IMR-90 (cell line): ENCODE data around the gene RAB6A. TPM values are rescaled to one million over a fixed set of nuclear protein-coding genes. Genes with fewer than 3 reads are reported as not detected.

Experiments used
- ATAC-seq: fragments of 200-7000 bp; cut with Tn5 transposase; 2 replicates; pipeline ENCODE4 v1.9.1; 2020; ENCODE audit warnings: low read depth, mild to moderate bottlenecking, moderate library complexity
- BruUV-seq: library from RNA; stranded (reverse); fragments of 400-500 nt; replicated peaks from 2 replicates; lab custom pipeline; 2021; lab: Mats Ljungman, UMichigan
- CTCF ChIA-PET: fragments of 300-600 bp; formaldehyde crosslinking; extraction: SDS; loops from one replicate; lab custom pipeline; 2021; ENCODE audit warnings: antibody characterized with exemption; lab: Yijun Ruan, JAX
- POLR2A ChIA-PET: fragments of 300-600 bp; sonication (Branson Sonifier 250); formaldehyde crosslinking; loops from one replicate; lab custom pipeline; 2022; ENCODE audit warnings: antibody characterized with exemption; ENCODE audit not compliant: unreplicated experiment; lab: Charles Lee
- DNase-seq: peaks from one replicate; pipeline ENCODE4 v3.0.0; 2013
- H2AFZ ChIP-seq: replicated peaks from 2 replicates; pipeline ENCODE3; 2013; ENCODE audit warnings: low read length, mild to moderate bottlenecking; ENCODE audit not compliant: poor library complexity
- H2AK5ac ChIP-seq: 2 replicates; pipeline ENCODE4 v1.6.1; 2013; ENCODE audit warnings: low read depth, low read length, inconsistent platforms
- H2AK9ac ChIP-seq: replicated peaks from 2 replicates; pipeline ENCODE3; 2013; ENCODE audit warnings: mild to moderate bottlenecking, low read depth, low read length, moderate library complexity; ENCODE audit not compliant: poor library complexity
- H2BK120ac ChIP-seq: 2 replicates; pipeline ENCODE4 v1.6.1; 2013; ENCODE audit warnings: low read depth, low read length, inconsistent platforms
- H2BK15ac ChIP-seq: 3 replicates; pipeline ENCODE4 v1.6.1; 2013; ENCODE audit warnings: low read depth, low read length, inconsistent platforms
- H2BK20ac ChIP-seq: 2 replicates; pipeline ENCODE4 v1.6.1; 2013; ENCODE audit warnings: low read depth, mild to moderate bottlenecking, inconsistent platforms, low read length, moderate library complexity
- H2BK5ac ChIP-seq: 2 replicates; pipeline ENCODE4 v1.6.1; 2013; ENCODE audit warnings: mild to moderate bottlenecking, low read depth, low read length, inconsistent platforms; ENCODE audit not compliant: poor library complexity, severe bottlenecking
- H3K14ac ChIP-seq: replicated peaks from 2 replicates; pipeline ENCODE4 v1.6.1; 2013; ENCODE audit warnings: low read depth, low read length, inconsistent platforms
- H3K18ac ChIP-seq: 2 replicates; pipeline ENCODE4 v1.6.1; 2013; ENCODE audit warnings: low read depth, low read length, control low read depth
- H3K23ac ChIP-seq: 2 replicates; pipeline ENCODE4 v1.6.1; 2013; ENCODE audit warnings: low read depth, low read length, inconsistent platforms
- H3K27ac ChIP-seq: 2 replicates; pipeline ENCODE4 v1.5.1; 2013; ENCODE audit warnings: mild to moderate bottlenecking, control low read depth, low read length; ENCODE audit not compliant: insufficient read depth
- H3K27me3 ChIP-seq: 2 replicates; pipeline ENCODE4 v1.6.1; 2013; ENCODE audit warnings: low read length; ENCODE audit not compliant: control insufficient read depth, insufficient read depth
- H3K36me3 ChIP-seq: 2 replicates; pipeline ENCODE4 v1.6.1; 2013; ENCODE audit warnings: low read length, mixed read lengths; ENCODE audit not compliant: control insufficient read depth, insufficient read depth
- H3K4ac ChIP-seq: 2 replicates; pipeline ENCODE4 v1.6.1; 2013; ENCODE audit warnings: low read depth, low read length, inconsistent platforms
- H3K4me1 ChIP-seq: 2 replicates; pipeline ENCODE4 v1.6.1; 2013; ENCODE audit warnings: low read length, mixed read lengths; ENCODE audit not compliant: control insufficient read depth, insufficient read depth
- H3K4me2 ChIP-seq: 2 replicates; pipeline ENCODE4 v1.6.1; 2013; ENCODE audit warnings: low read depth, mild to moderate bottlenecking, control low read depth, low read length, moderate library complexity
- H3K4me3 ChIP-seq: 2 replicates; pipeline ENCODE4 v1.5.1; 2013; ENCODE audit warnings: low read depth, mild to moderate bottlenecking, control low read depth, low read length, moderate library complexity; ENCODE audit not compliant: insufficient read depth
- H3K56ac ChIP-seq: 2 replicates; pipeline ENCODE4 v1.6.1; 2013; ENCODE audit warnings: low read length, inconsistent platforms; ENCODE audit not compliant: insufficient read depth; ENCODE audit errors: extremely low read depth
- H3K79me1 ChIP-seq, 2 experiments: 2 replicates each; pipeline ENCODE4 v1.6.1; 2013; ENCODE audit warnings: low read length in 2 of 2, inconsistent platforms in 1 of 2, low read depth in 1 of 2
- H3K9ac ChIP-seq: 2 replicates; pipeline ENCODE4 v1.6.1; 2013; ENCODE audit warnings: low read depth, low read length, control low read depth
- H3K9me1 ChIP-seq: 2 replicates; pipeline ENCODE4 v1.6.1; 2013; ENCODE audit warnings: low read length, inconsistent platforms; ENCODE audit not compliant: insufficient read depth
- H3K9me3 ChIP-seq: 2 replicates; pipeline ENCODE4 v1.6.1; 2013; ENCODE audit warnings: low read length; ENCODE audit not compliant: control insufficient read depth, insufficient read depth
- H4K20me1 ChIP-seq: 2 replicates; pipeline ENCODE4 v1.6.1; 2013; ENCODE audit warnings: low read length, inconsistent platforms; ENCODE audit not compliant: insufficient read depth
- H4K5ac ChIP-seq: 2 replicates; pipeline ENCODE4 v1.6.1; 2013; ENCODE audit warnings: mild to moderate bottlenecking, low read depth, low read length, control low read depth
- H4K8ac ChIP-seq, 2 experiments: 2 replicates each; pipeline ENCODE4 v1.6.1; 2013; ENCODE audit warnings: low read depth in 2 of 2, low read length in 2 of 2, control low read depth in 1 of 2, inconsistent platforms in 1 of 2
- H4K91ac ChIP-seq: 2 replicates; pipeline ENCODE4 v1.6.1; 2013; ENCODE audit warnings: low read depth, low read length, inconsistent platforms; ENCODE audit not compliant: insufficient read depth
- CEBPB ChIP-seq: IDR thresholded peaks from 2 replicates; pipeline ENCODE4 v1.6.1; 2012; ENCODE audit warnings: low read depth, low read length, improper control_type of control experiment
- CHD1 ChIP-seq: IDR thresholded peaks from 2 replicates; pipeline ENCODE4 v1.6.1; 2012; ENCODE audit warnings: low read depth, low read length, improper control_type of control experiment
- NFE2L2 ChIP-seq: fragments of 150-350 bp; IDR thresholded peaks from 2 replicates; pipeline ENCODE4 v1.6.1; 2016; ENCODE audit warnings: low read depth, mild to moderate bottlenecking, low read length
- WGBS, 2 experiments: methylation state at CpG; one replicate each; pipeline versions ENCODE4 v1.1.5 to v1.1.7; 2013; ENCODE audit warnings: missing lambda C conversion rate in 2 of 2; ENCODE audit not compliant: insufficient read length in 1 of 2; ENCODE audit errors: extremely low coverage in 2 of 2; 5-methylcytosine and 5-hydroxymethylcytosine counted together
- dilution Hi-C: fragments of 300-500 bp; cut with HindIII; formaldehyde crosslinking; loops from one replicate; pipeline ENCODE4 v1.14.3; 2018; ENCODE audit warnings: low sequenced_read_pairs; ENCODE audit not compliant: unreplicated experiment
- in situ Hi-C: fragments of 300-500 bp; cut with MboI; formaldehyde crosslinking; loops from 3 replicates; pipeline ENCODE4 v1.14.3; 2019; ENCODE audit warnings: low sequenced_read_pairs, inconsistent platforms, mixed read lengths
- intact Hi-C: fragments of 100-400 bp; cut with micrococcal nuclease; formaldehyde crosslinking; loops from 2 replicates; pipeline ENCODE4 v1.10.0; 2022
- polyA plus RNA-seq, 3 experiments: library from polyadenylated mRNA; depleted of rRNA; stranded (reverse); fragments of >200 nt; gene quantifications; 2 replicates each; pipeline ENCODE4 v1.2.3, GENCODE V29; 2012; ENCODE audit warnings: low replicate concordance in 1 of 3
- total RNA-seq: library from RNA; depleted of rRNA; stranded (reverse); fragments of >200 nt; gene quantifications from 2 replicates; pipeline ENCODE4 v1.2.3, GENCODE V29; 2012

RAB6A gene
- total and polyA plus RNA-seq, 2 of the 4 experiments (the other 2 are of a cell fraction), result 65.5 to 81.0 TPM

- Histone ChIP-seq H3K9me3 (no peaks in the 10 kb centered on the region), H2AFZ (no peak overlapping the region), H2BK15ac (no peak overlapping the region), H2BK120ac (no peak overlapping the region), H4K8ac (no peak overlapping the region), H3K9ac (no peak overlapping the region), H3K27ac (no peak overlapping the region), H3K4ac (no peak overlapping the region), H3K27me3 (peaks cover 19% of the 10 kb centered on the region), H2AK5ac (no peak overlapping the region), H2AK9ac (no peak overlapping the region), H4K91ac (no peak overlapping the region), H3K79me1 (no peaks in the 10 kb centered on the region), H4K5ac (no peak overlapping the region), H3K4me3 (no peak overlapping the region), H4K20me1 (no peaks in the 10 kb centered on the region), H3K56ac (no peak overlapping the region), H3K36me3 (no peaks in the 10 kb centered on the region), H3K18ac (no peak overlapping the region), H2BK20ac (no peak overlapping the region), H3K9me1 (no peaks in the 10 kb centered on the region), H3K14ac (no peak overlapping the region), H3K4me1 (no peaks in the 10 kb centered on the region), H2BK5ac (no peak overlapping the region), H3K23ac (no peak overlapping the region), H3K4me2 (no peak overlapping the region)
- in situ Hi-C loops (no loop called here), dilution Hi-C loops (no loop called here), intact Hi-C loops (no loop called here)
- POLR2A ChIA-PET, result no interaction called here
- no CpG with 5 or more reads among the region's 1 CpG for WGBS, 2 experiments
- CTCF ChIA-PET, result interaction anchor here (1.5 to 2.3 kb wide), 2 partner anchors 11 to 24 kb away, joined by 4 to 9 read pairs; no protein-coding TSS in a partner anchor
- no peak for TF ChIP-seq NFE2L2
- no peak for TF ChIP-seq CEBPB
- TF ChIP-seq CHD1, result no peak
- BruUV-seq, result no TSS peak
- no peak for DNase-seq
- no peak for ATAC-seq
These were observed 123.9 kb downstream of the RAB6A start for GRCh38 chr11:73637012-73637411.
